ENCODE data around the gene IFI27.

- no peak for TF ChIP-seq SUZ12 (IDR thresholded peaks at IDR 0.05; ENCODE audit: extremely low read depth, insufficient read depth, insufficient read length)
- no peak for TF ChIP-seq ZNF274 (IDR thresholded peaks at IDR 0.05; ENCODE audit: low read depth, low read length)
- no peak for TF ChIP-seq YY1 (IDR thresholded peaks at IDR 0.05; ENCODE audit: insufficient read depth, insufficient read length)
Observed at GRCh38 chr14:94157197-94157596, 46.7 kb downstream of the IFI27 start.
